HepG2 (cell line): ENCODE measurements around the gene EYA2. TPM values are rescaled to one million over a fixed set of nuclear protein-coding genes. Genes with fewer than 3 reads are reported as not detected.
A peak's percentile ranks its signal among the peaks of the same experiment; 100 is the strongest.

Experiments
- ATAC-seq: fragments of 200-7000 bp; cut with Tn5 transposase; 3 replicates; pipeline ENCODE4 v1.9.1; 2020; ENCODE audit warnings: mild to moderate bottlenecking, moderate library complexity
- BruUV-seq: library from RNA; stranded (reverse); fragments of 400-500 nt; replicated peaks from 2 replicates; lab custom pipeline; 2021; lab: Mats Ljungman, UMichigan
- CTCF ChIA-PET: fragments of 300-600 bp; formaldehyde crosslinking; extraction: SDS; loops from one replicate; lab custom pipeline; 2021; ENCODE audit warnings: low total read pairs, inconsistent platforms, low intra/inter-chr PET ratio; lab: Yijun Ruan, JAX
- POLR2A ChIA-PET: fragments of 350-600 bp; sonication (Branson Sonifier 250); formaldehyde crosslinking; loops from one replicate; lab custom pipeline; 2020; ENCODE audit warnings: antibody characterized with exemption, inconsistent platforms; lab: Yijun Ruan, JAX
- DNase-seq: peaks from one replicate; pipeline ENCODE4 v3.0.0-alpha.2; 2015; ENCODE audit warnings: low spot score
- FAIRE-seq: peaks from 3 replicates; lab custom pipeline; 2011; peaks lifted over from hg19 to GRCh38; lab: Jason Lieb, UNC
- H2AFZ ChIP-seq: one replicate; pipeline ENCODE4 v1.6.1; 2011; ENCODE audit warnings: low read length, inconsistent platforms
- H3K27ac ChIP-seq: fragments of 300-600 bp; 3 replicates; pipeline ENCODE4 v1.8.0; 2011; ENCODE audit warnings: mixed run types, mild to moderate bottlenecking, mixed read lengths, low read length, inconsistent platforms; ENCODE audit not compliant: insufficient read depth; ENCODE audit errors: extremely low read length
- H3K27me3 ChIP-seq, 2 experiments: fragments of 200-600 bp in 1 of 2; 2 replicates in 1 of 2; 3 replicates in 1 of 2; pipeline versions ENCODE4 v1.6.0 to v1.8.0; 2011; ENCODE audit warnings: low read length in 2 of 2, mild to moderate bottlenecking in 2 of 2, moderate library complexity in 2 of 2, inconsistent platforms in 1 of 2; ENCODE audit not compliant: insufficient read depth in 2 of 2, control insufficient read depth in 1 of 2
- H3K36me3 ChIP-seq, 2 experiments: fragments of 200-600 bp in 1 of 2; replicated peaks in 1 of 2; 2 replicates in 1 of 2; 3 replicates in 1 of 2; pipeline versions ENCODE4 v1.5.1 to v1.8.0; 2011; ENCODE audit warnings: low read length in 2 of 2, inconsistent platforms in 1 of 2; ENCODE audit not compliant: insufficient read depth in 2 of 2, control insufficient read depth in 1 of 2
- H3K4me1 ChIP-seq: 2 replicates; pipeline ENCODE4 v1.5.1; 2012; ENCODE audit warnings: low read length, inconsistent platforms; ENCODE audit not compliant: insufficient read depth
- H3K4me2 ChIP-seq: 2 replicates; pipeline ENCODE4 v1.6.0; 2011; ENCODE audit warnings: low read depth, low read length, inconsistent platforms
- H3K4me3 ChIP-seq, 3 experiments: fragments of 200-600 bp in 1 of 3; sonication (generic), shearing (Covaris generic) in 1 of 3; replicated peaks in 1 of 3; 2 replicates each; pipeline ENCODE4 v1.5.1; 2011 to 2016; ENCODE audit warnings: low read length in 3 of 3, inconsistent platforms in 2 of 3, low read depth in 2 of 3, mild to moderate bottlenecking in 2 of 3, control low read depth in 1 of 3, mixed read lengths in 1 of 3; ENCODE audit not compliant: insufficient read depth in 1 of 3
- H3K79me2 ChIP-seq: one replicate; pipeline ENCODE4 v1.6.1; 2011; ENCODE audit warnings: low read length, inconsistent platforms; ENCODE audit not compliant: insufficient read depth
- H3K9ac ChIP-seq: 2 replicates; pipeline ENCODE4 v1.6.0; 2011; ENCODE audit warnings: mild to moderate bottlenecking, low read depth, low read length, inconsistent platforms; ENCODE audit not compliant: insufficient read depth
- H3K9me3 ChIP-seq: 2 replicates; pipeline ENCODE4 v1.5.1; 2012; ENCODE audit warnings: mild to moderate bottlenecking, low read length
- H4K20me1 ChIP-seq: 2 replicates; pipeline ENCODE4 v1.6.0; 2011; ENCODE audit warnings: inconsistent platforms, mild to moderate bottlenecking, low read length, moderate library complexity; ENCODE audit not compliant: insufficient read depth
- GLI4 ChIP-seq: sonication (generic); formaldehyde crosslinking; IDR thresholded peaks from 2 replicates; pipeline ENCODE4 v1.5.1; 2020; ENCODE audit warnings: missing genetic modification reagents, mild to moderate bottlenecking, moderate library complexity, borderline replicate concordance
- RFX1 ChIP-seq: fragments of 450-650 bp; IDR thresholded peaks from 2 replicates; pipeline ENCODE4 v1.6.1; 2017
- ZNF629 ChIP-seq: sonication (generic); formaldehyde crosslinking; conservative IDR thresholded peaks from 2 replicates; pipeline ENCODE4 v1.5.0; 2020; ENCODE audit warnings: missing genetic modification reagents
- WGBS: methylation state at CpG from one replicate; pipeline ENCODE4 v1.1.6; 2017; ENCODE audit warnings: low lambda C conversion rate; 5-methylcytosine and 5-hydroxymethylcytosine counted together
- in situ Hi-C: cut with HindIII; loops from 2 replicates; pipeline ENCODE4 v1.10.0; 2017; ENCODE audit warnings: low pct_unique_long_range_greater_than_20kb; ENCODE audit not compliant: extremely low pct_ligation_motif_present
- intact Hi-C: fragments of 100-400 bp; cut with micrococcal nuclease; formaldehyde crosslinking; loops from one replicate; pipeline ENCODE4 v1.10.0; 2022; ENCODE audit not compliant: unreplicated experiment
- polyA plus RNA-seq, 8 experiments: library from polyadenylated mRNA; depleted of rRNA in 3 of 8; stranded (reverse) in 7 of 8; unstranded in 1 of 8; fragments of >200 nt; fragmentation: Illumina TruSeq in 4 of 8; extraction: Trizol in 4 of 8; gene quantifications; 2 replicates each; pipeline versions ENCODE4 v1.2.1 to v1.2.3, GENCODE V29; 2011 to 2016; ENCODE audit warnings: low read depth in 4 of 8, missing spikeins in 1 of 8, mixed read lengths in 1 of 8; ENCODE audit not compliant: insufficient read depth in 1 of 8
- total RNA-seq, 5 experiments: library from RNA; depleted of rRNA; stranded (reverse); fragments of >200 nt; fragmentation: Illumina TruSeq; extraction: Trizol; gene quantifications; 2 replicates each; pipeline ENCODE4 v1.2.3, GENCODE V29; 2016; ENCODE audit warnings: low read depth in 1 of 5

The EYA2 gene
- total and polyA plus RNA-seq, 2 of the 13 experiments (the other 11 are each of a cell fraction or from before 2014, with no cell fraction given), result not detected

- no peak for TF ChIP-seq RFX1
- TF ChIP-seq, all 625 proteins: peak for 0
- peaks cover 0 to 10% of the 10 kb centered on the region in 2 experiments; a peak in 3 of 5 replicates for H3K27me3 ChIP-seq
- no peak overlapping the region for H3K27ac ChIP-seq
- CTCF ChIA-PET, result no interaction called here
- WGBS, result 56% methylated on average over 10 of the region's 10 CpGs
- no peak overlapping the region for H3K9ac ChIP-seq
- intact Hi-C loops, result no loop called here
- POLR2A ChIA-PET, result no interaction called here
- H3K9me3 ChIP-seq, result no peaks in the 10 kb centered on the region
- no peak overlapping the region for H3K4me3 ChIP-seq
- H4K20me1 ChIP-seq, result no peaks in the 10 kb centered on the region
- no TSS peak for BruUV-seq
- no peak for FAIRE-seq
- DNase-seq, result no peak
- ATAC-seq, result no peak
- H3K36me3 ChIP-seq, result no peaks in the 10 kb centered on the region
- H3K79me2 ChIP-seq, result no peaks in the 10 kb centered on the region
- H3K4me1 ChIP-seq, result peaks cover 12% of the 10 kb centered on the region
- H3K4me2 ChIP-seq, result no peak overlapping the region
- H2AFZ ChIP-seq, result no peak overlapping the region
- in situ Hi-C loops, result no loop called here
These were observed 140.5 kb downstream of the EYA2 start for GRCh38 chr20:47035026-47035590.

GRCh38 chr20:47036091-47036870 lies 141.6 kb downstream of the EYA2 start:
- H4K20me1 ChIP-seq, result no peaks in the 10 kb centered on the region
- ChIA-PET CTCF (no interaction called here), POLR2A (interaction anchor here (1.0 kb wide), 1 partner anchor 14 kb away, joined by 3 read pairs; no protein-coding TSS in a partner anchor)
- H3K27ac ChIP-seq, result no peak overlapping the region
- no peak for FAIRE-seq
- WGBS, result 33% methylated on average over 12 of the region's 12 CpGs
- no peaks in the 10 kb centered on the region for H3K36me3 ChIP-seq
- no TSS peak for BruUV-seq
- H2AFZ ChIP-seq, result no peak overlapping the region
- no peak for ATAC-seq
- no peak for DNase-seq
- no peak overlapping the region for H3K9ac ChIP-seq
- H3K79me2 ChIP-seq, result no peaks in the 10 kb centered on the region
- H3K9me3 ChIP-seq, result no peaks in the 10 kb centered on the region
- in situ Hi-C loops (no loop called here), intact Hi-C loops (no loop called here)
- peaks cover 2 to 17% of the 10 kb centered on the region in 2 experiments; a peak in 4 of 5 replicates for H3K27me3 ChIP-seq
- no peak for TF ChIP-seq GLI4
- peak; percentile 59 for TF ChIP-seq ZNF629 (CRISPR knock-in tag)
- H3K4me3 ChIP-seq, result no peak overlapping the region
- no peak overlapping the region for H3K4me2 ChIP-seq
- H3K4me1 ChIP-seq, result peaks cover 12% of the 10 kb centered on the region
